Right lobe of liver (tissue), 6 donors: ENCODE results near the gene CSDE1. TPM values are rescaled to one million over a fixed set of nuclear protein-coding genes. Genes with fewer than 3 reads are reported as not detected.

Experiments used
- ATAC-seq, 4 donors: fragments of 200-7000 bp; cut with Tn5 transposase; one replicate each; pipeline ENCODE4 v1.9.1; 2020; ENCODE audit warnings: mild to moderate bottlenecking in 4 of 4, moderate library complexity in 4 of 4
- DNase-seq, 3 donors: peaks; one replicate each; pipeline ENCODE4 v3.0.0-alpha.2; 2020
- H3K27ac ChIP-seq, 3 donors: fragments of 200-600 bp; one replicate each; pipeline ENCODE4 v1.8.0; 2022
- H3K27me3 ChIP-seq, 2 donors: fragments of 200-600 bp; one replicate each; pipeline ENCODE4 v1.8.0; 2022
- H3K36me3 ChIP-seq, 4 donors: fragments of 200-600 bp; sonication (generic) in 1 of 4; one replicate each; pipeline versions ENCODE4 v1.5.1 to v1.8.0; 2017 to 2022; ENCODE audit warnings: control low read depth in 1 of 4
- H3K4me1 ChIP-seq, 4 donors: fragments of 200-600 bp; sonication (generic) in 1 of 4; one replicate each; pipeline versions ENCODE4 v1.5.1 to v1.8.0; 2017 to 2022; ENCODE audit warnings: control low read depth in 1 of 4
- H3K4me3 ChIP-seq, 3 donors: fragments of 200-600 bp; one replicate each; pipeline ENCODE4 v1.8.0; 2022
- H3K9me3 ChIP-seq, 4 donors: fragments of 200-600 bp; sonication (generic) in 1 of 4; one replicate each; pipeline versions ENCODE4 v1.5.1 to v1.8.0; 2017 to 2022; ENCODE audit warnings: control low read depth in 1 of 4
- CTCF ChIP-seq, 4 donors: fragments of 200-600 bp in 3 of 4; fragments of 450-650 bp in 1 of 4; IDR thresholded peaks; one replicate each; pipeline versions ENCODE4 v1.5.1 to v1.8.0; 2016 to 2022; ENCODE audit warnings: antibody characterized with exemption in 4 of 4, mild to moderate bottlenecking in 2 of 4
- POLR2A ChIP-seq: fragments of 450-650 bp; IDR thresholded peaks from one replicate; pipeline ENCODE4 v1.6.1; 2017; ENCODE audit warnings: antibody characterized with exemption, mild to moderate bottlenecking
- WGBS: methylation state at CpG from one replicate; pipeline ENCODE4 v1.1.6; 2018; ENCODE audit warnings: low coverage, low lambda C conversion rate; ENCODE audit not compliant: insufficient coverage; ENCODE audit errors: missing lambda C conversion rate; 5-methylcytosine and 5-hydroxymethylcytosine counted together
- intact Hi-C, 2 donors: fragments of 100-400 bp; cut with DNase I; formaldehyde crosslinking; loops; one replicate each; pipeline versions ENCODE4 v1.11.2 to v1.14.1; 2022
- total RNA-seq, 6 experiments: library from RNA; depleted of rRNA in 2 of 6; stranded (reverse); fragments of >200 nt in 2 of 6; fragmentation: NEBNext Ultra II Directional in 3 of 6; extraction: Animal tissue kit (Norgen Biotek cat#: 25700) in 3 of 6; gene quantifications; one replicate each; pipeline versions ENCODE4 v1.1.0 to v1.2.4, GENCODE V29; 2016 to 2023
- donor health status: DM: no; HTN: yes; CAD: no.
- donor health status: DM: no; HTN: no; CAD: no.
- donor health status: DM: no; HTN: no; CAD: no.
- donor health status: DM: no; HTN: yes; CAD: no.
- donor health status: DM: no; HTN: yes; CAD: no.

The CSDE1 gene
- total RNA-seq, 6 experiments from 2014 or later, result 195 to 585 (median 269) TPM

- Histone ChIP-seq H3K36me3 (no peaks in the 10 kb centered on the region), H3K27ac (no peak overlapping the region), H3K27me3 (no peaks in the 10 kb centered on the region), H3K4me1 (peaks cover 0 to 4% (median 0%) of the 10 kb centered on the region in 4 donors), H3K4me3 (no peak overlapping the region), H3K9me3 (no peaks in the 10 kb centered on the region)
- intact Hi-C loops, result no loop called here
- WGBS, result 92% methylated on average over 4 of the region's 7 CpGs
- DNase-seq (no peak), ATAC-seq (no peak)
- TF ChIP-seq CTCF (IDR thresholded peaks at IDR 0.05), result no peak
- TF ChIP-seq POLR2A, result no peak
Measured at GRCh38 chr1:114671939-114672275, 85.9 kb downstream of the CSDE1 start.

GRCh38 chr1:114671011-114671938 lies 86.5 kb downstream of the CSDE1 start:
- no peaks in the 10 kb centered on the region for H3K27me3 ChIP-seq
- peak; percentile 31 to 39 (median 38) for TF ChIP-seq CTCF (IDR thresholded peaks at IDR 0.05)
- TF ChIP-seq POLR2A, result no peak
- H3K4me3 ChIP-seq, result peak overlapping the region in 1 of 3 donors; percentile 70
- intact Hi-C loops, result no loop called here
- no peaks in the 10 kb centered on the region for H3K36me3 ChIP-seq
- H3K9me3 ChIP-seq, result no peaks in the 10 kb centered on the region
- peak overlapping the region in 1 of 3 donors; percentile 77 for H3K27ac ChIP-seq
- 61% methylated on average over 9 of the region's 9 CpGs for WGBS
- H3K4me1 ChIP-seq, result peaks cover 0 to 4% (median 0%) of the 10 kb centered on the region in 4 donors
- no peak for DNase-seq
- ATAC-seq, result no peak

GRCh38 chr1:114670083-114671010 lies 87.4 kb downstream of the CSDE1 start:
- intact Hi-C loops, result no loop called here

More at GRCh38 chr1:114670083-114671010, 87.4 kb downstream of the CSDE1 start:
- Histone ChIP-seq H3K36me3 (no peaks in the 10 kb centered on the region), H3K4me1 (peaks cover 0 to 4% (median 0%) of the 10 kb centered on the region in 4 donors), H3K27me3 (no peaks in the 10 kb centered on the region), H3K27ac (peak overlapping the region; percentile 54 to 84 (median 77)), H3K4me3 (peak overlapping the region; percentile 69 to 75 (median 70)), H3K9me3 (no peaks in the 10 kb centered on the region)
- whole genome bisulfite sequencing, result 1% methylated on average over 20 of the region's 45 CpGs
- peak; percentile 81 for TF ChIP-seq POLR2A
- peak in 1 of 4 donors; percentile 16 for TF ChIP-seq CTCF (IDR thresholded peaks at IDR 0.05)
- ATAC-seq (peak; percentile 94 to 99 (median 98)), DNase-seq (peak; percentile 97 to 98 (median 97))
